Right ventricle myocardium superior (tissue), 1 donor: ENCODE measurements around the gene APBA1. TPM values are rescaled to one million over a fixed set of nuclear protein-coding genes. Genes with fewer than 3 reads are reported as not detected.
A peak's percentile ranks its signal among the peaks of the same experiment; 100 is the strongest.

Source experiments
- ATAC-seq: fragments of 200-7000 bp; cut with Tn5 transposase; one replicate; pipeline ENCODE4 v1.9.1; 2020; ENCODE audit warnings: mild to moderate bottlenecking; ENCODE audit not compliant: poor library complexity
- DNase-seq: peaks from one replicate; pipeline ENCODE4 v3.0.0-alpha.2; 2020
- intact Hi-C: fragments of 100-400 bp; cut with DNase I; formaldehyde crosslinking; loops from one replicate; pipeline ENCODE4 v1.11.2; 2022
- total RNA-seq: library from RNA; stranded (reverse); fragmentation: NEBNext Ultra II Directional; extraction: Animal tissue kit (Norgen Biotek cat#: 25700); gene quantifications from one replicate; pipeline ENCODE4 v1.2.1, GENCODE V29; 2021
- donor health status: DM: no; HTN: yes; CAD: no; lungs with severe emphysema.

Gene APBA1
- total RNA-seq, 1 donor from 2014 or later = 2.0 TPM

DNA sequence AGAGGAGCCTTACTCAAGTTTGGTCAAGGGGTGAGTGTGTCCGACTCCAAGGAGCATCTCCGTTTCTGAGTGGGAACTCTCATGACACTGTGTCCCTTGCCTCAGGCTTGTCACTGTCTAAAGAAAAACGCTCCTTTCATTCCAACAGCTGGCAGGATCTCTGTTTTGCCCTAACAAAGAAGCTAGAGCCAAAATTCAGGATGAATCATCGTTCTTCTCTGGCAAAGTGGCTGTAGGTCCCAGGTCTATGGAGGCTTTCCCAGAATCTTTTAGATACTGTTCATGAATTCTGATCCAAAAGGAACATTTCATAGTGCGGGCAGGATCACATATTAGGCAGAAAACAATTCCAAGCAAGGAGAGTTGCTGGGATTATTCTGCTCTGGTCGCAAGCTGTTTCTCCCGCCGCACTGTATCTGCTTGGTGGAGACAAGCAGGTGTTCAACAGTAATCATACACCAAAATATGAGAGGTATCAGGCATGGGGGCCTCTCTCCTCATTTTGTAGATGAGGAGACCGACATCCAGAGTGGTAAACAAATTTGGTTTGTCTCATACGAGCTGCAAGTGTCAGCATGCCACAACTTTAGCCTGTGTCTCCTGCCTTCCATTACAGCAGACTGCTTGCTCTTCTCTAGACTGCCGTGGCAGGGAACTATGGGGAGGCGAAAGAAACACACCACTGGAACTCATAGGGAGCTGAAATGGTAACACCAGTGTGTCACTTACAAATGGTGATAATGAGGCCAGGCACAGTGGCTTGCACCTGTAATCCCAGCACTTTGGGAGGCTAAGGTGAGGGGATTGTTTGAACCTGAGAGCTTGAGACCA lies 274.6 kb downstream of the APBA1 start:
- intact Hi-C loops = no loop called here
- no peak for DNase-seq

DNA sequence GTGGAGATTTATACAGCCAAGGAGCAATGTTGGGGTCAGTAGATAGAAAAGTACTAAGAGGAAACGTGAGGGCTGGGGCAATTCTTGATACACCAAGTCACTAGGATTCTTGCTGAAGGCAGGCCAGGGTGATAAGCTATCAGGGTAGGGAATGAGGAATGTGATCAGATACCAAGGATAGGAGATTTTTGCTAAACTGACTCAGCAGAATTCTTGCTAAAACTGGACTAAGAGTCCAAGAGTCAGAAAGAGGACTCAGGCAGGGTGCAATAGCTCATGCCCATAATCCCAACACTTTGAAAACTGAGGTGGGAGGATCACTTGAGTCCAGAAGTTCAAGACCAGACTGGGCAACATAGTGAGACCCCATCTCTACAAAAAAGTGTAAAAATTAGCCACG lies 275.4 kb downstream of the APBA1 start:
- intact Hi-C loops = no loop called here
- ATAC-seq (no peak), DNase-seq (no peak)

More for the DNA sequence above, 274.6 kb downstream of the APBA1 start:
- ATAC-seq = peak; percentile 68

DNA sequence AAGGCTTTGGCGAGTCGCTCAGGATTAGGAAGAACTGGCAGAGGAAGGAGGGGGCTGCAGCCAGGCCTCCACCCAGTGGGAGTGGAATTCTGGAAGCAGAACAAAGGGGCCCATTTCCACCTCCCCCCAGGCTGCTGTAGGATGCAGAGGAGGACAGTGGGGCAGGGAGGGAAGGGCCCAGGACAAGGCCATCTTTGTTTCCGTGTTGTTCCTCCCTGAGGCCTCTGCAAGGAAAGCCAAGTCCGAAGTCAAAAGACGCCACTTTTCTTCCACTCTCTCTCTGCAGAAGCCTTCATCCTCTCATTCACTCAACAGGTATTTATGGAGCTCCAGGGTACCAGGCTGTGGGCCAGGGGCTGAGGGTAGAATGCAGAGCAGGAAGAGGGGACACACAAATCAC lies 276.5 kb downstream of the APBA1 start:
- DNase-seq (no peak), ATAC-seq (no peak)
- intact Hi-C loops = no loop called here

DNA sequence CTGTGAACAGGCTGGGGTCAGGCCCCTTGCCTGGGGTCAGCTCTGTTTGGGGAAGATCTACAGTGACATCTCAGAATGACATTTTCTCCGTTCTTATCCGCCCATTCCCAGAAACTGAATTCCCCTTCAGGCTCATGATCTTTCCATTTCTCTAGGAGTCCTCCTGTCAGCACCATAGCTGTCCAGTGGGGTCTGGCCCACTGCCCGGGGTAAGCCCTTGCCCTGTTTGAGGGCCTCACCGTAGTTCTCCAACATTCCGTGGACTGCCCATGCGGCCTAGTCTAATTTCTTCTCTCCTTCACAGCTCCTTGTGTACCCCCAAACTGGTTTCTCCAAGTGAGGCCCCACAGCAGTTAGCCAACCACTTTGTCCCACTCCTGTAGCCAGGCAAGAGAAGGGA lies 278.7 kb downstream of the APBA1 start:
- intact Hi-C loops = no loop called here
- ATAC-seq = peak; percentile 39
- peak; percentile 58 for DNase-seq

GRCh38 chr9:69392826-69393225 lies 279.3 kb downstream of the APBA1 start:
- ATAC-seq (peak; percentile 17), DNase-seq (no peak)
- intact Hi-C loops = no loop called here

DNA sequence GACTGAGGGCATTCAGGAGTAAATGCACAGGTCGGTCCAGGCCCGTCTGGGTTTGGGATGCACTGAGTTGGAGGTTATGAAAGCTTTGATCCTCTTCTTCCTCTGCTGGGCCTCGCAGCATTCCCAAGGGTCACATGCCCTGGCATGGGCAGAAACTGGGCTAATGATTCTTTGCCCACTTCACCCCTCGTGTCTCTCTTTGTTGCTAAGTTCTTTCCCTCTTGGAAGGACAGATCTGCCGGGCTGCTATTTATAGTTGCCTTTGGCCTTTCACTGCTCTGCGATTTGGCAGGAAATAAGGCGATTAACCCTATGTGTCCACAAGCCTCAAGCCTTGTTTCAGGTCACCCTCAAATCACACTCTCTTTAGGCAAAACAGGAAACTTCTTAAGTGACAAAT lies 280.2 kb downstream of the APBA1 start:
- DNase-seq = peak; percentile 50
- intact Hi-C loops = no loop called here

DNA sequence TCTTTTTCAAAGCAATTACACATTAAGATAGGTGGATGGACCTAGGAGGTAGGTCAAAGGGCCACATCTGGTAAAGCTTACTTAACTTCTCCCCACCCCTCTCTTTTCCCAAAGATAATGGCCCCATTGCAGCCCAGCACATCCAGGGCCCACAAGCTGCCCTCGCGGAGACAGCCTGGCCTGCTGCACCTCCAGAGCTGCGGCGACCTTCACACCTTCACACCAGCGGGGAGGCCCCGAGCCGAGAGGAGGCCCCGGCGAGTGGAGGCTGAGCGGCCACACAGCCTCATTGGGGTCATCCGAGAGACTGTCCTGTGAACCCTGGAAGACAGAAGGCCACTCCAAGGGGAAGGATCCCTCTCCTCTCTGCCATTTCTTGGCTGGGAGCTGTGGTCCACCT lies 280.7 kb downstream of the APBA1 start:
- no peak for ATAC-seq
- intact Hi-C loops = no loop called here

More for the DNA sequence above, 280.2 kb downstream of the APBA1 start:
- ATAC-seq = peak; percentile 88

GRCh38 chr9:69389437-69389995 lies 282.7 kb downstream of the APBA1 start:
- no peak for ATAC-seq
- intact Hi-C loops = no loop called here
- no peak for DNase-seq

More for the DNA sequence above, 280.7 kb downstream of the APBA1 start:
- peak; percentile 44 for DNase-seq

GRCh38 chr9:69388596-69388995 lies 283.6 kb downstream of the APBA1 start:
- intact Hi-C loops = no loop called here
- ATAC-seq (no peak), DNase-seq (no peak)

DNA sequence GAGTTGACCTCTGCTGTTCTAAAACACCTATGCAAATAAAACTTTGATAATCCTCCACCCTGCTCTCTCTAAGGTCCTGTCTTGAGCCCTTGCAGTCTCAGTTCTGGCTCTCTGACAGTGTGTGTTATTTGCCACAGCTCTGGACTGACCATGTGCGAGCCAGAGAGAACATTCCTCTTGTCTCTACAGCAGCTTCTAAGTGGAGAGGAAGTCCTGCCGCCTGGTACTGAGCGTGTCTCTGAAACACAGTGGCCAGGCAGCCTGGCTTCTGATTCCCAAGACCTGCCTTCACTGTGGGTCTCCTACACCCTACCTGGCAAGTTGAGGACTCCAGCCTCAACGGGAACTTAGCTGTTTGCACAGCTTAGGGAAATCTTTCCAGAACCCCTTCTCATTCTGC lies 285.5 kb downstream of the APBA1 start:
- DNase-seq (peak; percentile 54), ATAC-seq (peak; percentile 92)
- intact Hi-C loops = no loop called here

DNA sequence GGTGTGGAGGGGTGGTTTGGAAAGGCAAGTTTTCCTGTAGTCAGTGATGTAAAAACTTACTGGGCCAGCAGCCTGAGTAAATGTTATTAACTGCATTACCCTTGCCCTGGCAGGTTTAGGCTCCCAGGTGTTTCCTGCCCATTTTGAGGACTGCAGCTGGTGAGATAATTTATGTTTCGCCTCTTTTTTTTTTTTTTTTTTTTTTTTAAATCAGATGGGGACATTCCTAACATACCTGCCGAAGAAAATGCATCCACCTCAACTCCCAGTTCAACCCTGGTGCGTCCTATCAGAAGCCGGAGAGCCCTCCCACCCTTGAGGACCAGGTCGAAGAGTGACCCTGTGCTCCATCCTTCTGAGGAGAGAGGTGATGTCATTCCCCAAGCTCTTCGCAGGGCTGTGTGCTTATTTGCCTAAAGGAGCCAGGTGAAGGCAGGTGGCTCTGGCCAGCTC lies 286.6 kb downstream of the APBA1 start:
- DNase-seq = no peak
- no peak for ATAC-seq
- intact Hi-C loops = no loop called here

DNA sequence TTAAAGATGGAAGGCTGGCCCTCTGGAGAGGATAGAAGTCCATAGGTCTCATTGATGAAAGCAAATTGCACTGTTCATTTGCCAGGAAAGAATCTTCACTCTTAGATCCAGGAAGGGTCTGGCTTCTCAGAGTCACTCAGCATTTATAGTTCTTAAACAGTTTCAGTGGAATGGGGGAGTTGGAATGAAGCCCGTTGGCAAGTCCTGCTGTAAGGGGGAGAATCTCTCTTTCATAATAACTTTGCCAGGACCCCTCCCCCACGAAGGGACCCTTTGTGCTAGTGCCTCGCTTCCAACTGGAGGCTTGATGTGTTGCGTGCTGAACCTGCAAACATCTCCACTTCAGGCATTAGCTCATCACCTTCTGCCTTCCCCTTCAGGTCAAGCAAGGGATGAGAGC lies 290.0 kb downstream of the APBA1 start:
- DNase-seq (no peak), ATAC-seq (no peak)
- intact Hi-C loops = no loop called here

GRCh38 chr9:69380811-69381210 lies 291.4 kb downstream of the APBA1 start:
- ATAC-seq (no peak), DNase-seq (no peak)
- intact Hi-C loops = no loop called here

- DNase-seq (no peak), ATAC-seq (no peak)
- intact Hi-C loops = no loop called here
Measured at GRCh38 chr9:69380301-69380700, 291.9 kb downstream of the APBA1 start.

DNA sequence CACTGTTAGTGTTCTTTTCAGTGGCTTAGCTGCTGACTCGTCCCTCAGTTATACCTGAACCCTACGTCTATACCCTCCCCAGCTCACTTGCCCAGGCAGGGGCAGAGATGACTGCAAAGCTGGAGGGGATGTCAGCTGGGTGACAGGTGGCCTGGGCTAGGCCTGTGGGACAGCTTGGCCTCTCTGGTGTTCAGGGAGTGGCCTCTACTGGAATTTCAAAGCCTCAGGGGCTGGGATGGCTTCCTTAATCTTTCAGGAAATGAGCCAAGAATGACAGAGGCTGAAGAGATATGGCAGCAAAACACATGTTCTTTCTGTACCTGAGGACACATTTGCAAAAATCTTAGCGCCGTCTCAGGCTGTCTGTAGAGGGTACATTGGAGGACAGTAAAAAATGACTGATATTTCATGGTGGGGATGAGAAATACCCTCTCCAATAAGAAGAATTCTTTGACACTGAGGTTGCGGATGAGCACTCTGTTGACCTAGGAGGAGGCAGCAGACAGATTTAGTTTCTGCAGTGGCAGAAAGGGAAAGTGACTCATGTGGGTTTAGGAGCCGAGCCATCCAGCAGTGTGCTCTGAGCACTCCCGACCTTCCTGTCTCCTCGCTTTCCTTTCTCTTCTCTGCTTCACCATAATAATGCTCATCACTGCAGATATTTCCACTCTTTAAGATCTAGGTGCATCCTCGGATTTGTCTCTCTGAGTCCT lies 292.7 kb downstream of the APBA1 start:
- intact Hi-C loops = no loop called here
- DNase-seq (no peak), ATAC-seq (peak; percentile 87)

GRCh38 chr9:69377981-69378380 lies 294.2 kb downstream of the APBA1 start:
- intact Hi-C loops = no loop called here

More at GRCh38 chr9:69377981-69378380, 294.2 kb downstream of the APBA1 start:
- ATAC-seq = no peak
- DNase-seq = no peak
